ENCODE results near the gene IL1F10.

Gene IL1F10

DNA sequence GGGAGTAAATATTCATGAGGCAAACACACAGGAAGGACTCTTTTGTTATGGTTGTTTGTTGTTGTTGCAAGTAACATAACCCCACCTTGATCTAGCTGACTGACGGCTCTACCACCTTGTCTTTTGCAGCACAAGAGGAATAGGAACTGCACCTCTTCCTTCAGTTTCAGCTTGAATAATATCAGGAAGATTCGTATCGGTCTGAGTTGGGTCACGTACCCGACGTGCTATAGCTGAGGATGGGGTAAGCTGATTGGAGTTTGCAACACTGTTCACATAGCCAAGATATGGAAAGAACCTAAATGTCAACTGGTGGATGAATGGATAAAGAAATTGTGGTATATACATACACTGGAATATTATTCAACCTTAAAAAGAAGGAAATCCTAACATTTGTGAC lies 45.1 kb downstream of the IL1F10 start:
- no peak for DNase-seq (ENCODE audit: extremely low read depth, low read depth)
- TF ChIP-seq, protein P1, sequence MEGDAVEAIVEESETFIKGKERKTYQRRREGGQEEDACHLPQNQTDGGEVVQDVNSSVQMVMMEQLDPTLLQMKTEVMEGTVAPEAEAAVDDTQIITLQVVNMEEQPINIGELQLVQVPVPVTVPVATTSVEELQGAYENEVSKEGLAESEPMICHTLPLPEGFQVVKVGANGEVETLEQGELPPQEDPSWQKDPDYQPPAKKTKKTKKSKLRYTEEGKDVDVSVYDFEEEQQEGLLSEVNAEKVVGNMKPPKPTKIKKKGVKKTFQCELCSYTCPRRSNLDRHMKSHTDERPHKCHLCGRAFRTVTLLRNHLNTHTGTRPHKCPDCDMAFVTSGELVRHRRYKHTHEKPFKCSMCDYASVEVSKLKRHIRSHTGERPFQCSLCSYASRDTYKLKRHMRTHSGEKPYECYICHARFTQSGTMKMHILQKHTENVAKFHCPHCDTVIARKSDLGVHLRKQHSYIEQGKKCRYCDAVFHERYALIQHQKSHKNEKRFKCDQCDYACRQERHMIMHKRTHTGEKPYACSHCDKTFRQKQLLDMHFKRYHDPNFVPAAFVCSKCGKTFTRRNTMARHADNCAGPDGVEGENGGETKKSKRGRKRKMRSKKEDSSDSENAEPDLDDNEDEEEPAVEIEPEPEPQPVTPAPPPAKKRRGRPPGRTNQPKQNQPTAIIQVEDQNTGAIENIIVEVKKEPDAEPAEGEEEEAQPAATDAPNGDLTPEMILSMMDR (IDR thresholded peaks at IDR 0.05; ENCODE audit: low read depth, low read length): no peak

GRCh38 chr2:113113807-113114206 lies 46.0 kb downstream of the IL1F10 start:
- no peak for DNase-seq (ENCODE audit: extremely low read depth, low read depth)
- TF ChIP-seq, protein P1 (IDR thresholded peaks at IDR 0.05; ENCODE audit: low read depth, low read length): no peak

- DNase-seq (ENCODE audit: extremely low read depth, low read depth): no peak
- TF ChIP-seq, protein P1 (IDR thresholded peaks at IDR 0.05; ENCODE audit: low read depth, low read length): no peak
Observed at GRCh38 chr2:113114224-113114945, 46.6 kb downstream of the IL1F10 start.

DNA sequence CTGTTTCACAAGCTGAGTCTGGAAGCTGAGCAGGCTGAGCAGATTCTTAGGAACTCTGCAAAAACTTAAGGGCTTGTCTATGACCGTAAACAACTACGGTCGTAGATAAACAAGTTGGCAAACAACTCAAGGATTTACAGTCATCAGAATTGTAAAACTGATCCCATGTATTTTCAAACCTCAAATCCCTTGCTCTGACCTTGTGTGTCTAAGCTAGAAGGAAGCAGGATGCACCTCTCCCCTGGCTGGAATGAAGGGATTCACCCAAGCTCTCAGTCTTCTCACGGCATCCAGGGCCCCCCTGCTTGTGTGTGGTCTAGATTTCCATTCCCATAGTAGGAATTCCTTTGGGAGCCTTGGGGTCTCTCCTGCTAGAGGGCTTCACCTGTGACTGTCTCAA lies 47.2 kb downstream of the IL1F10 start:
- DNase-seq (ENCODE audit: extremely low read depth, low read depth): no peak
- TF ChIP-seq, protein P1 (IDR thresholded peaks at IDR 0.05; ENCODE audit: low read depth, low read length): no peak

- TF ChIP-seq, protein P1 (IDR thresholded peaks at IDR 0.05; ENCODE audit: low read depth, low read length): no peak
Observed at GRCh38 chr2:113116100-113116958, 48.6 kb downstream of the IL1F10 start.

DNA sequence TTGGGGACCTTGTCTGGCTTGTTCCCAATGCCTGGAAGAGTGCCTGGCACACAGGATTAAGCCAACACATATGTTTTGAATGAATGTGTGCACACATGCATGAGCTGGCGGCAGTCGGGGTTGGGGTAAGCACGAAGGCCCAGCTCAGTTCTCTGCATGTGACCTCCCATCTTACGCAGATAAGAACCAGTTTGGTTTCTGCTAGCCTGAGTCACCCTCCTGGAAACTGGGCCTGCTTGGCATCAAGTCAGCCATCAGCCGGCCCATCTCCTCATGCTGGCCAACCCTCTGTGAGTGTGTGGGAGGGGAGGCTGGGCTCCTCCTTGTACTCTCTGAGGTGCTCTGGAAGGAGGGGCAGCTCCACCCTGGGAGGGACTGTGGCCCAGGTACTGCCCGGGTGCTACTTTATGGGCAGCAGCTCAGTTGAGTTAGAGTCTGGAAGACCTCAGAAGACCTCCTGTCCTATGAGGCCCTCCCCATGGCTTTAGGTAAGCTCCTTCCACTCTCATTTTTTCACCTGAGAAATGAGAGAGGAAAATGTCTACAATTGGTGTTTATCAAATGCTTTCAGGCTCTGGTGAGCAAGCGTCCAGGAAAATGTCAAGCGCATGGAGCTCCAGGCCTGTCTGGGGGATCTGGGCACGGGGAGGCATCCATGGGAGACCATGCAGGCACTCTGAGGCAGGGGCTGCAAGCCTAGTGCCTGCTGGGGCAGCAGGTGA lies 49.9 kb downstream of the IL1F10 start:
- TF ChIP-seq, protein P1 (IDR thresholded peaks at IDR 0.05; ENCODE audit: low read depth, low read length): no peak
- DNase-seq (ENCODE audit: extremely low read depth, low read depth): peak; percentile 96

More at GRCh38 chr2:113116100-113116958, 48.6 kb downstream of the IL1F10 start:
- DNase-seq (ENCODE audit: extremely low read depth, low read depth): no peak

Measured in AG09319 (cell line).